ENCODE results near the gene HNRNPH2.

HNRNPH2 gene

GRCh38 chrX:101411984-101412383, 4.0 kb downstream of the HNRNPH2 start:
- no peaks in the 10 kb centered on the region for H3K9me2 ChIP-seq (ENCODE audit: low read depth, low read length)
- H3K27me3 ChIP-seq (ENCODE audit: insufficient read depth, low read length) = no peaks in the 10 kb centered on the region
- H3K36me3 ChIP-seq (ENCODE audit: insufficient read depth, low read length) = peaks cover 26% of the 10 kb centered on the region; the same call in 1 of the 2 replicates
- no peak overlapping the region for H2AFZ ChIP-seq (ENCODE audit: low read length)
- no peak overlapping the region for H3K27ac ChIP-seq (ENCODE audit: low read depth, low read length, poor library complexity, severe bottlenecking)
- no peaks in the 10 kb centered on the region for H3F3A ChIP-seq (ENCODE audit: insufficient read depth, low read length)
- H3K9me3 ChIP-seq (ENCODE audit: low read length) = no peaks in the 10 kb centered on the region
- H3K4me3 ChIP-seq (ENCODE audit: low read depth, low read length, poor library complexity, severe bottlenecking) = no peak overlapping the region
- H3K4me2 ChIP-seq (ENCODE audit: low read length) = no peak overlapping the region
- peaks cover 34% of the 10 kb centered on the region for H3K79me2 ChIP-seq (ENCODE audit: insufficient read depth, low read length)
- H3K4me1 ChIP-seq (ENCODE audit: insufficient read depth, low read length, severe bottlenecking) = peaks cover 24% of the 10 kb centered on the region
- no peak overlapping the region for H3K9ac ChIP-seq (ENCODE audit: low read length)
- no peaks in the 10 kb centered on the region for H4K20me1 ChIP-seq (ENCODE audit: insufficient read depth, low read length)
- no peak for TF ChIP-seq EZH2 (IDR thresholded peaks at IDR 0.05; ENCODE audit: borderline replicate concordance, low read length)
- TF ChIP-seq CTCF (IDR thresholded peaks at IDR 0.05; ENCODE audit: low read length) = no peak

- Histone ChIP-seq H3K9me3 (ENCODE audit: low read length) (no peaks in the 10 kb centered on the region), H3K79me2 (ENCODE audit: insufficient read depth, low read length) (peaks cover 7% of the 10 kb centered on the region), H3F3A (ENCODE audit: insufficient read depth, low read length) (no peaks in the 10 kb centered on the region), H3K4me2 (ENCODE audit: low read length) (peak overlapping the region; percentile 8; the same call in 1 of the 2 replicates), H3K36me3 (ENCODE audit: insufficient read depth, low read length) (peaks cover 26% of the 10 kb centered on the region; the same call in 1 of the 2 replicates), H3K4me1 (ENCODE audit: insufficient read depth, low read length, severe bottlenecking) (peaks cover 11% of the 10 kb centered on the region), H2AFZ (ENCODE audit: low read length) (no peak overlapping the region), H3K9me2 (ENCODE audit: low read depth, low read length) (no peaks in the 10 kb centered on the region), H3K27me3 (ENCODE audit: insufficient read depth, low read length) (no peaks in the 10 kb centered on the region), H4K20me1 (ENCODE audit: insufficient read depth, low read length) (no peaks in the 10 kb centered on the region), H3K27ac (ENCODE audit: low read depth, low read length, poor library complexity, severe bottlenecking) (no peak overlapping the region), H3K4me3 (ENCODE audit: low read depth, low read length, poor library complexity, severe bottlenecking) (no peak overlapping the region), H3K9ac (ENCODE audit: low read length) (no peak overlapping the region)
- TF ChIP-seq CTCF (IDR thresholded peaks at IDR 0.05; ENCODE audit: low read length) (peak; percentile 53), EZH2 (IDR thresholded peaks at IDR 0.05; ENCODE audit: borderline replicate concordance, low read length) (no peak)
Measured at GRCh38 chrX:101415180-101416145, 7.4 kb downstream of the HNRNPH2 start.

- TF ChIP-seq EZH2 (IDR thresholded peaks at IDR 0.05; ENCODE audit: borderline replicate concordance, low read length) (no peak), CTCF (IDR thresholded peaks at IDR 0.05; ENCODE audit: low read length) (no peak)
- Histone ChIP-seq H3K4me3 (ENCODE audit: low read depth, low read length, poor library complexity, severe bottlenecking) (no peak overlapping the region), H3K27ac (ENCODE audit: low read depth, low read length, poor library complexity, severe bottlenecking) (no peak overlapping the region), H3F3A (ENCODE audit: insufficient read depth, low read length) (no peaks in the 10 kb centered on the region), H3K79me2 (ENCODE audit: insufficient read depth, low read length) (no peaks in the 10 kb centered on the region), H3K4me1 (ENCODE audit: insufficient read depth, low read length, severe bottlenecking) (peaks cover 10% of the 10 kb centered on the region), H4K20me1 (ENCODE audit: insufficient read depth, low read length) (no peaks in the 10 kb centered on the region), H3K27me3 (ENCODE audit: insufficient read depth, low read length) (no peaks in the 10 kb centered on the region), H3K4me2 (ENCODE audit: low read length) (no peak overlapping the region), H3K9me2 (ENCODE audit: low read depth, low read length) (no peaks in the 10 kb centered on the region), H3K9me3 (ENCODE audit: low read length) (no peaks in the 10 kb centered on the region), H3K9ac (ENCODE audit: low read length) (no peak overlapping the region), H2AFZ (ENCODE audit: low read length) (no peak overlapping the region), H3K36me3 (ENCODE audit: insufficient read depth, low read length) (peaks cover 21% of the 10 kb centered on the region; the same call in 1 of the 2 replicates)
Measured at GRCh38 chrX:101416691-101417090, 8.7 kb downstream of the HNRNPH2 start.
